NB4 (cell line): ENCODE measurements around the gene PROC.

Experiments
- MYC ChIP-seq: IDR thresholded peaks from 2 replicates; pipeline ENCODE4 v1.6.1; 2011; ENCODE audit warnings: low read depth, low read length
- POLR2A ChIP-seq: IDR thresholded peaks from 2 replicates; pipeline ENCODE4 v1.6.1; 2011; ENCODE audit warnings: mild to moderate bottlenecking; ENCODE audit not compliant: insufficient read length; ENCODE audit errors: extremely low read depth
- TF ChIP-seq, protein P1 (sequence below): IDR thresholded peaks from one replicate; pipeline ENCODE4 v1.5.1; 2012; ENCODE audit warnings: low read depth, low read length
- TF ChIP-seq, protein P2 (sequence below): IDR thresholded peaks from 2 replicates; pipeline ENCODE4 v1.6.1; 2011; ENCODE audit warnings: low read depth, low read length

DNA sequence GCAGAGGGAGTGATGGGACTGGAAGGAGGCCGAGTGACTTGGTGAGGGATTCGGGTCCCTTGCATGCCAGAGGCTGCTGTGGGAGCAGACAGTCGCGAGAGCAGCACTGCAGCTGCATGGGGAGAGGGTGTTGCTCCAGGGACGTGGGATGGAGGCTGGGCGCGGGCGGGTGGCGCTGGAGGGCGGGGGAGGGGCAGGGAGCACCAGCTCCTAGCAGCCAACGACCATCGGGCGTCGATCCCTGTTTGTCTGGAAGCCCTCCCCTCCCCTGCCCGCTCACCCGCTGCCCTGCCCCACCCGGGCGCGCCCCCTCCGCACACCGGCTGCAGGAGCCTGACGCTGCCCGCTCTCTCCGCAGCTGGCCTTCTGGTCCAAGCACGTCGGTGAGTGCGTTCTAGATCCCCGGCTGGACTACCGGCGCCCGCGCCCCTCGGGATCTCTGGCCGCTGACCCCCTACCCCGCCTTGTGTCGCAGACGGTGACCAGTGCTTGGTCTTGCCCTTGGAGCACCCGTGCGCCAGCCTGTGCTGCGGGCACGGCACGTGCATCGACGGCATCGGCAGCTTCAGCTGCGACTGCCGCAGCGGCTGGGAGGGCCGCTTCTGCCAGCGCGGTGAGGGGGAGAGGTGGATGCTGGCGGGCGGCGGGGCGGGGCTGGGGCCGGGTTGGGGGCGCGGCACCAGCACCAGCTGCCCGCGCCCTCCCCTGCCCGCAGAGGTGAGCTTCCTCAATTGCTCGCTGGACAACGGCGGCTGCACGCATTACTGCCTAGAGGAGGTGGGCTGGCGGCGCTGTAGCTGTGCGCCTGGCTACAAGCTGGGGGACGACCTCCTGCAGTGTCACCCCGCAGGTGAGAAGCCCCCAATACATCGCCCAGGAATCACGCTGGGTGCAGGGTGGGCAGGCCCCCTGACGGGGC, 4.6 kb downstream of the PROC start:
- TF ChIP-seq, protein P1, sequence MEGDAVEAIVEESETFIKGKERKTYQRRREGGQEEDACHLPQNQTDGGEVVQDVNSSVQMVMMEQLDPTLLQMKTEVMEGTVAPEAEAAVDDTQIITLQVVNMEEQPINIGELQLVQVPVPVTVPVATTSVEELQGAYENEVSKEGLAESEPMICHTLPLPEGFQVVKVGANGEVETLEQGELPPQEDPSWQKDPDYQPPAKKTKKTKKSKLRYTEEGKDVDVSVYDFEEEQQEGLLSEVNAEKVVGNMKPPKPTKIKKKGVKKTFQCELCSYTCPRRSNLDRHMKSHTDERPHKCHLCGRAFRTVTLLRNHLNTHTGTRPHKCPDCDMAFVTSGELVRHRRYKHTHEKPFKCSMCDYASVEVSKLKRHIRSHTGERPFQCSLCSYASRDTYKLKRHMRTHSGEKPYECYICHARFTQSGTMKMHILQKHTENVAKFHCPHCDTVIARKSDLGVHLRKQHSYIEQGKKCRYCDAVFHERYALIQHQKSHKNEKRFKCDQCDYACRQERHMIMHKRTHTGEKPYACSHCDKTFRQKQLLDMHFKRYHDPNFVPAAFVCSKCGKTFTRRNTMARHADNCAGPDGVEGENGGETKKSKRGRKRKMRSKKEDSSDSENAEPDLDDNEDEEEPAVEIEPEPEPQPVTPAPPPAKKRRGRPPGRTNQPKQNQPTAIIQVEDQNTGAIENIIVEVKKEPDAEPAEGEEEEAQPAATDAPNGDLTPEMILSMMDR = peak; percentile 5
- TF ChIP-seq, protein P2, sequence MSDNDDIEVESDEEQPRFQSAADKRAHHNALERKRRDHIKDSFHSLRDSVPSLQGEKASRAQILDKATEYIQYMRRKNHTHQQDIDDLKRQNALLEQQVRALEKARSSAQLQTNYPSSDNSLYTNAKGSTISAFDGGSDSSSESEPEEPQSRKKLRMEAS = peak; percentile 86
- TF ChIP-seq POLR2A (peak; percentile 41), MYC (peak; percentile 51; the same call in 1 of the 2 replicates)
